GM21423 (cell line): ENCODE measurements around the gene TBC1D9.

Source experiments
- ATAC-seq: cut with Tn5 transposase; IDR thresholded peaks from one replicate; pipeline ENCODE4 v1.9.1; 2021; ENCODE audit warnings: mild to moderate bottlenecking, moderate library complexity; ENCODE audit not compliant: unreplicated experiment

Gene TBC1D9

DNA sequence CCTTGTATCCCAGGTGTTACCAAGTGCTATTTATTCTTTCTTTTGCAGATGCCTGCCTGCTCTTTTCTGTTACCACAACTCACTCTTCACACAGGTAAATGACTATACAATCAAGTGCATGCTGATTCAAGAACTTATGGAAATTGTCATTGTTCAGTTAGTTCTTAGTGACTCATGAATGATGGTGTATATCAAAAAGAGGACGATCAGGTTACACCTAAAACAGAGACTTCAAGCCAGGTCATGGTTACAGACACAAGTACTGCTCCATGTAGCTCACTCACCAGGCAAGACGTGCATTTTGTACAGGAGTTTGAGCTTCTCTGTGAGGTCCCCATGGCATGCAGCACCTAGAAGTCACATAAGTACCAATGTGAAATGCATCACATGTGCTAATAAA is 128.2 kb downstream of the TBC1D9 start:
- ATAC-seq: no peak

DNA sequence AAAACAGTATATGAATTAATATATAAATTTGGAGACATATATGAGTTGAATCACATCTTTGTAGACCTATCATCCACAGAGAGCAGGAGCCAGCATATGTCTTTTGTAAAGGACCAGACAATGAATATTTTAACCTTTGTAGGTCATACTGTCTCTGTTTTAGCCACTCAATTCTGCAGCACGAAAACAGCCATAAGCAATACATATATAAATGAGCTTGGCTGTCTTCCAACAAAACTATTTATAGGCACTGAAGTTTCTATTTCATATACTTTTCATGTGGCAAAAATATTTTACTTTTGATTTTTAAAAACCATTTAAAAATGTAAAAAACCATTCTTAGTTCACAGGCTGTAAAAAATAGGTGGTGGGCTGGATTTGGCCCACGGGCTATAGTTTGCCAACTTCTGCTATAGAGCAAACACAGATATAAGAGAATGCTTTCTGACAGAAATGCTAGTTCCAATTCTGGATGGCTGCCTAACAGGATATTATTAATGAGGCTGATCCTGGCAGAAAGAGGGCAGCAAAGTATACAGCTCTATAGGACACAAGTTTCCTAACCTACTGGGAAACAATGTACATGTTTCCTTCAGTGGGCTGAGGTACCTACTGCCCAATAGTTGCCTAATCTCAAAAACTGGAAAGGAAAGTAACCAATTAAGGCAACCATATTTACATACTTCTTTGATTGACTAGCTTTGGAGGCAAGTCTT is 129.4 kb downstream of the TBC1D9 start:
- ATAC-seq: no peak

- no peak for ATAC-seq
Measured at GRCh38 chr4:140622333-140622958, 133.7 kb downstream of the TBC1D9 start.

DNA sequence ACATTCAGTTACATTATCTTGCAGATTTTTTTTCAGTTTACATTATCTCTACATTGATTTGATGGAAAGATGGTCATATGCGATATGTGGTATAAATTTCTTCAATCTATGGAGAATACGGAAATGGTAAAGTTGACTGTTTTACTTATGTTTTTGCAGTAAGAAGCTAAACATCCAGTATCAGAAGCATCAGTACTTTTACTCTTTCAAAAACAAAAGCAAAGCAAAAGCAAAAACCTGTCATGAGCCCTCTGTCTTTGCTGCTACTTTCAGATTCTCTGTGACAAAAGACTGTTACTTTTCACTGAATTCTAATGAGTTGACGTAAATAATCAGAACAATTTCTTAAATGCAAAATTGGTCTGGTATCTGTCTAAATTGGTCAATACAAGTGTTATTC is 135.0 kb downstream of the TBC1D9 start:
- no peak for ATAC-seq

- ATAC-seq: no peak
Measured at GRCh38 chr4:140617499-140618248, 138.5 kb downstream of the TBC1D9 start.

DNA sequence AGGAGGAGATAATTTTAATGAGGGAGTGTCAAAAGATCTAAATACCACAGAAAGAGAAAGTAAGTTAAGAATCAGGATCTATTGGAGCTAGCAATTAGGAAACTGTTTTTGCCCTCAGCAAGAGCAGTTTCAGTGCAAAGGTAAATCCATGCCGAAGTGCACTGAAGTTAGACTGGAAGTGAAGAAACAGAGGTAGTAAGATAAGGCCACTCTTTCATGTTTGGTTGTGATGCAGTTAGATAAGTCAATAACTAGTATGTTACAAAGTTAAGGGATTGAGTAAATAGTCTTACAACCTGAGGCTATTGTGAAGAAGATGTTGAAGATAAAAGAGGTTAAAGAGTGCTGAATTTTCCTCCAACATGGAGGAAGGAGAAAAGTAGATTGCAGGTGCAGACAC is 140.7 kb downstream of the TBC1D9 start:
- no peak for ATAC-seq

- no peak for ATAC-seq
Measured at GRCh38 chr4:140612357-140612756, 143.8 kb downstream of the TBC1D9 start.

- no peak for ATAC-seq
Measured at GRCh38 chr4:140611854-140612253, 144.3 kb downstream of the TBC1D9 start.

DNA sequence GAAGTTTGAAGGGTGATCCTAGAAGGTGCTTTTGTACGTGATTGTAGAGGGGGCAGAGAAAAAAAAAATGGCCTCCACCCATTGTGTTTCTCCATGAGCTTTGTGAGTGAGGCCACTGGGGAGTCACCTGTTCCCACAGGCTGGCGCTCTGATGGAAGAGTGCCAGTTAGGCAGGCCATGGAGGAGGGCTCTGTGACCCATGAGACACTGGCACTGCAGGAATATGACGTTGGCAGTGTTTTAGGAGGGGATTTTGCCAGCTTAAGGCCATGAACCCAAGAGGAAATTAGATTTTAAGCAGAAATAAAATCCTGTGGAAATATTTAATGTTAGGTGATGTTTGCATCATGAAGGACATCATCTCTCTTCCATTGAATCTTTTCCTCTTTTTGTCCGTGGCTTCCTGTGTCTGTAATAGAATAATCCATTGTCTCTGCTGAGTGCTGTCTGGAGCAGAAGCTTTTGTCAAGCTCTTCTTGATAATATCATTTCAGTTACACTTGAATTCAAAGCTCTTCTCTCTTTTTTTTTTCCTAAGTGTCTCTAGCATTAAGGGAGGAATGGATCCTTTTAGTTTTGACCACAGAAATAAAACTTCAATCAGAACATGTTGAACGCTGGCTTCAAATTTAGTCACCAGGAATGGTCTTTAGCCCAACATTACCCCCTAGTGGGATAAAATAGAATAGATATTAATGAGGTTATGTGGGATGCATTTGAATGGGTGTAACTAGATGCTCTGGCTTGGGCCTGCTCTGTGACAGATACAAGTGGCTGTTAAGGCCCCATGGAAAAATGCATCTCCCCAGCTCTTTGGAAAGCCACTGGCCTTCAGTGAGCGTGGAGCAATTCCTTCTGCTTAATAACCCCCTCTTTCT is 146.4 kb downstream of the TBC1D9 start:
- peak; percentile 84 for ATAC-seq

DNA sequence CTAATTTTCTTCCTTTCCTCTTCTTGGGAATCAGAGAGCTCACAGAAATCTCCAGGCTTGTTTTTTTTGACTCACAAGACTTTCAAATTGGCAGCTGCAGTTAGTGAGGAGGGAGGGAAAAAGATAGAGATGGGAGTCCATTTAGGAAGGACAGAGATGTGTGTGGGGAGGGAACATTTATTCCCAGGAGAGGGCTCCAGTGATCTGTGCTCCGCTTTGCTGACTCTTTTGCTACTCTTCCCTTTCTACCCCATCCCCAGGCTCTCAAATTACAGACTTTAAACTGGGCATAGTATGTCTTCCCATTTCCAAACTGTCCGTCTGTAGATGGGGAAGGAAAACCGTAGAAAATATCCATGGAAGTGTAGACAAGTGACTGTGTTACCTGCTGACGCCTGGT is 148.3 kb downstream of the TBC1D9 start:
- ATAC-seq: no peak

DNA sequence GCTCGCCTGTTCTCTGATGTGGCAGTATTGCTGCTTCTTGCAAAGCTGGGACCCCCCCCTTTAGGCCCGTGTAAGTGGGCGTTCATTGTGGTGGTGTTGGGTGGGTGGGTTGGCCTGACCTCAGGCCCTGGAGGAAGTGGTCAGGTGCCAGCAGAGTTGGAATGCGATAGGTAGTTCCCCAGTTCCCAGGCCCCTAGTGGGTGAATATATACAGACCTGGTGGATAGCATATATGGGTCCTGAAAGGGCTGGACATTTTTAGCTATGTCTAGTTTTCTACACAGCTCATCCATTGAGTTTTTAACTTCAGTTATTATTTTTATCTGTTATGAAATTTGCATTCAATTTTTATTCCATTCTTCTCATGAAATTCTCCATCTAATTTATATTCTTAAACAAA is 151.6 kb downstream of the TBC1D9 start:
- ATAC-seq: no peak

GRCh38 chr4:140603286-140603685 is 152.9 kb downstream of the TBC1D9 start:
- ATAC-seq: no peak

DNA sequence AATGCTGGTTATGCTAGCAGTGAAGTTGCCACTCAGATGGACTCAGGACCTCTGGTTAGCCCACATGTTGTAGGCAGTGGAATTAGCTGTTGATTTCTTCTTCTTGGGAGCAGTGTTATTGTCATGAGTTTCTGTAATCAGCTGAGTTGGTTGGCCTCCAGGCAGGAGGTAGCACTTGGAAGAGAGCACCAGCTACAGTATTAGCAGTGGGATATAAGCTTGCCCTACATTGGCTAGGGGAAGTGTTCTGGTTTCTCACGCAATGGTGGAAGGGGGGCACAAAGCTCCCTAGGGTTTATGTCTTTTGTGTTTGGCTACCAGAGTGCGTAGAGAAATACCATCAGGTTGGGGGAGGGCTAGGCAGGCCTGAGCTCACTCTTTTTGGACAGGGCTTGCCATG is 153.5 kb downstream of the TBC1D9 start:
- ATAC-seq: no peak

- ATAC-seq: no peak
Measured at GRCh38 chr4:140600408-140600807, 155.8 kb downstream of the TBC1D9 start.

- peak; percentile 52 for ATAC-seq
Measured at GRCh38 chr4:140595065-140595464, 161.1 kb downstream of the TBC1D9 start.

DNA sequence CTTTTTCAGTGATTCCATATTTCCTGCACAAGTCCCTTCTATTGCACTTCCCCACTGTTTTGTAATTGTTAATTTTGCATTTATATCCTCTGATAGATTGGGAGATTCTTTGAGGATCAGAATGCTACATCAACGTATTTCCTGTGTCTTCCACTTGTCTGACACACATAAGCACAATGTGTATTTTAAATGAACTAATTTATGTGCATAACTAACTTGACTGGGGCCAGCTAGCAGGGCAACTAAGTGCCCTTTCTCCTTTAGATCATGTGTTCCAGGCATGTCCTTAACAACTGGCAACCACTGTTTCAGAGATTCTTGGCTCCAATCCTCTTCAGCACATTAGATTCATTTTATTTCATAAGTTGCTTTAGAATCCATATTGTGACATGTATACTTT is 171.7 kb downstream of the TBC1D9 start:
- no peak for ATAC-seq

DNA sequence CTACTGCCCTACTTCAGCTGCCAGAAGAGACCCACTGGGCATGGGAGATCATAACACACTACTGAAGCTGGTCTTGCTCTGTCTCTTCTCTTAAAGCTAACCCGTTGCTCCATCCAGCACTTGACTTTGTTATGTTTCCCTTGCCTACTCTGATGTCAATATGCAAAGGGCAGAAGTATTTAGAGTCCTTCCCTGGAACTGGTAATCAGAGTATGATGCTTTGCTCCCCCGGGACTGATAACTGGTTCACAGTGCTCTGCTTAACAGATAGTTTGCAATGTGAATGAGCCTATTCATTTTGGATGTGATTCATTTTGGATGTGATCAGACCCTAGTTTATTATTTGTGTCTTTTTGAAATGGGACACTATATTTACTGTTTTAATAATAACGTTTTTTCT is 175.1 kb downstream of the TBC1D9 start:
- ATAC-seq: no peak

- no peak for ATAC-seq
Measured at GRCh38 chr4:140579278-140579677, 176.9 kb downstream of the TBC1D9 start.

- ATAC-seq: no peak
Measured at GRCh38 chr4:140575489-140575888, 180.7 kb downstream of the TBC1D9 start.

DNA sequence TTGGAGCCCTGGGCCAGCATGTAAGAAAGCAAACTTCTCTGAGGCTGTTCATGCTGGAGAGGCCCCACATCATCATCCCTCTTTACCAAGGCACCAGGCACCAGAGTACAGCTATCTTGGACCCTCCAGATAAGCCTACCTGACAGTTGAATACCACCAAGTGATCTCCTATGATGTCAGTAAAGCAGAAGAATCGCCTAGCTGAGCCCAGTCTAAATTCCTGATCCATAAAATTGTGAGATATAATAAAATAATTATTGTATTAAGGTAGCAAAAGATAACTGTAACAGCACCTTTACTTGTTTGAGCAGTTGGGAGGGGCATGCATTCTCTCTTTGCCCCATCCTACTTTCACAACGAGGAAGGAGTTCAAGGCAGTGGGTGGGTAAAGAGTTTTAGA is 184.6 kb downstream of the TBC1D9 start:
- no peak for ATAC-seq
